HepG2 (cell line): ENCODE data around the gene IL6R. TPM values are rescaled to one million over a fixed set of nuclear protein-coding genes. Genes with fewer than 3 reads are reported as not detected.

Source experiments
- ATAC-seq: fragments of 200-7000 bp; cut with Tn5 transposase; 3 replicates; pipeline ENCODE4 v1.9.1; 2020; ENCODE audit warnings: mild to moderate bottlenecking, moderate library complexity
- BruUV-seq: library from RNA; stranded (reverse); fragments of 400-500 nt; replicated peaks from 2 replicates; lab custom pipeline; 2021; lab: Mats Ljungman, UMichigan
- CTCF ChIA-PET: fragments of 300-600 bp; formaldehyde crosslinking; extraction: SDS; loops from one replicate; lab custom pipeline; 2021; ENCODE audit warnings: low total read pairs, inconsistent platforms, low intra/inter-chr PET ratio; lab: Yijun Ruan, JAX
- POLR2A ChIA-PET: fragments of 350-600 bp; sonication (Branson Sonifier 250); formaldehyde crosslinking; loops from one replicate; lab custom pipeline; 2020; ENCODE audit warnings: antibody characterized with exemption, inconsistent platforms; lab: Yijun Ruan, JAX
- DNase-seq: peaks from one replicate; pipeline ENCODE4 v3.0.0-alpha.2; 2015; ENCODE audit warnings: low spot score
- FAIRE-seq: peaks from 3 replicates; lab custom pipeline; 2011; peaks lifted over from hg19 to GRCh38; lab: Jason Lieb, UNC
- H2AFZ ChIP-seq: one replicate; pipeline ENCODE4 v1.6.1; 2011; ENCODE audit warnings: low read length, inconsistent platforms
- H3K27ac ChIP-seq: fragments of 300-600 bp; 3 replicates; pipeline ENCODE4 v1.8.0; 2011; ENCODE audit warnings: mixed run types, mild to moderate bottlenecking, mixed read lengths, low read length, inconsistent platforms; ENCODE audit not compliant: insufficient read depth; ENCODE audit errors: extremely low read length
- H3K27me3 ChIP-seq, 2 experiments: fragments of 200-600 bp in 1 of 2; 2 replicates in 1 of 2; 3 replicates in 1 of 2; pipeline versions ENCODE4 v1.6.0 to v1.8.0; 2011; ENCODE audit warnings: low read length in 2 of 2, mild to moderate bottlenecking in 2 of 2, moderate library complexity in 2 of 2, inconsistent platforms in 1 of 2; ENCODE audit not compliant: insufficient read depth in 2 of 2, control insufficient read depth in 1 of 2
- H3K36me3 ChIP-seq, 2 experiments: fragments of 200-600 bp in 1 of 2; replicated peaks in 1 of 2; 2 replicates in 1 of 2; 3 replicates in 1 of 2; pipeline versions ENCODE4 v1.5.1 to v1.8.0; 2011; ENCODE audit warnings: low read length in 2 of 2, inconsistent platforms in 1 of 2; ENCODE audit not compliant: insufficient read depth in 2 of 2, control insufficient read depth in 1 of 2
- H3K4me1 ChIP-seq: 2 replicates; pipeline ENCODE4 v1.5.1; 2012; ENCODE audit warnings: low read length, inconsistent platforms; ENCODE audit not compliant: insufficient read depth
- H3K4me2 ChIP-seq: 2 replicates; pipeline ENCODE4 v1.6.0; 2011; ENCODE audit warnings: low read depth, low read length, inconsistent platforms
- H3K4me3 ChIP-seq, 3 experiments: fragments of 200-600 bp in 1 of 3; sonication (generic), shearing (Covaris generic) in 1 of 3; replicated peaks in 1 of 3; 2 replicates each; pipeline ENCODE4 v1.5.1; 2011 to 2016; ENCODE audit warnings: low read length in 3 of 3, inconsistent platforms in 2 of 3, low read depth in 2 of 3, mild to moderate bottlenecking in 2 of 3, control low read depth in 1 of 3, mixed read lengths in 1 of 3; ENCODE audit not compliant: insufficient read depth in 1 of 3
- H3K79me2 ChIP-seq: one replicate; pipeline ENCODE4 v1.6.1; 2011; ENCODE audit warnings: low read length, inconsistent platforms; ENCODE audit not compliant: insufficient read depth
- H3K9ac ChIP-seq: 2 replicates; pipeline ENCODE4 v1.6.0; 2011; ENCODE audit warnings: mild to moderate bottlenecking, low read depth, low read length, inconsistent platforms; ENCODE audit not compliant: insufficient read depth
- H3K9me3 ChIP-seq: 2 replicates; pipeline ENCODE4 v1.5.1; 2012; ENCODE audit warnings: mild to moderate bottlenecking, low read length
- H4K20me1 ChIP-seq: 2 replicates; pipeline ENCODE4 v1.6.0; 2011; ENCODE audit warnings: inconsistent platforms, mild to moderate bottlenecking, low read length, moderate library complexity; ENCODE audit not compliant: insufficient read depth
- CREB1 ChIP-seq, 2 experiments: fragments of 450-650 bp in 1 of 2; IDR thresholded peaks; 2 replicates each; pipeline ENCODE4 v1.6.1; 2016 to 2017; ENCODE audit warnings: control low read depth in 1 of 2, mild to moderate bottlenecking in 1 of 2, missing compliant biosample characterization in 1 of 2, missing genetic modification characterization in 1 of 2
- GATA4 ChIP-seq: sonication (generic); IDR thresholded peaks from 2 replicates; pipeline ENCODE4 v1.6.1; 2016; ENCODE audit warnings: antibody characterized with exemption, low read depth, borderline replicate concordance
- SSRP1 ChIP-seq: IDR thresholded peaks from 2 replicates; pipeline ENCODE4 v1.6.1; 2016; ENCODE audit warnings: control low read depth
- ZNF235 ChIP-seq: sonication (generic); formaldehyde crosslinking; IDR thresholded peaks from 2 replicates; pipeline ENCODE4 v1.8.1; 2023; ENCODE audit warnings: mild to moderate bottlenecking, missing genetic modification reagents, borderline replicate concordance
- ZSCAN31 ChIP-seq: sonication (generic); formaldehyde crosslinking; IDR thresholded peaks from 2 replicates; pipeline ENCODE4 v1.5.0; 2020; ENCODE audit warnings: low read depth, mild to moderate bottlenecking, missing genetic modification reagents
- WGBS: methylation state at CpG from one replicate; pipeline ENCODE4 v1.1.6; 2017; ENCODE audit warnings: low lambda C conversion rate; 5-methylcytosine and 5-hydroxymethylcytosine counted together
- in situ Hi-C: cut with HindIII; loops from 2 replicates; pipeline ENCODE4 v1.10.0; 2017; ENCODE audit warnings: low pct_unique_long_range_greater_than_20kb; ENCODE audit not compliant: extremely low pct_ligation_motif_present
- intact Hi-C: fragments of 100-400 bp; cut with micrococcal nuclease; formaldehyde crosslinking; loops from one replicate; pipeline ENCODE4 v1.10.0; 2022; ENCODE audit not compliant: unreplicated experiment
- polyA plus RNA-seq, 8 experiments: library from polyadenylated mRNA; depleted of rRNA in 3 of 8; stranded (reverse) in 7 of 8; unstranded in 1 of 8; fragments of >200 nt; fragmentation: Illumina TruSeq in 4 of 8; extraction: Trizol in 4 of 8; gene quantifications; 2 replicates each; pipeline versions ENCODE4 v1.2.1 to v1.2.3, GENCODE V29; 2011 to 2016; ENCODE audit warnings: low read depth in 4 of 8, missing spikeins in 1 of 8, mixed read lengths in 1 of 8; ENCODE audit not compliant: insufficient read depth in 1 of 8
- total RNA-seq, 5 experiments: library from RNA; depleted of rRNA; stranded (reverse); fragments of >200 nt; fragmentation: Illumina TruSeq; extraction: Trizol; gene quantifications; 2 replicates each; pipeline ENCODE4 v1.2.3, GENCODE V29; 2016; ENCODE audit warnings: low read depth in 1 of 5
- TF ChIP-seq, protein P1 (sequence below): sonication (generic); formaldehyde crosslinking; IDR thresholded peaks from 2 replicates; pipeline ENCODE4 v1.8.0; 2022; ENCODE audit warnings: mild to moderate bottlenecking, missing genetic modification reagents, moderate library complexity
- TF ChIP-seq, protein P2 (sequence below): IDR thresholded peaks from 2 replicates; pipeline ENCODE4 v1.4.0; 2020; ENCODE audit warnings: mild to moderate bottlenecking, missing genetic modification reagents
- TF ChIP-seq, protein P3 (sequence below): IDR thresholded peaks from 2 replicates; pipeline ENCODE4 v1.6.1; 2018; ENCODE audit warnings: missing genetic modification reagents
- TF ChIP-seq, protein P4 (sequence below): sonication (generic); formaldehyde crosslinking; IDR thresholded peaks from 2 replicates; pipeline ENCODE4 v1.4.0; 2020; ENCODE audit warnings: missing genetic modification reagents

Gene IL6R
- total and polyA plus RNA-seq, 2 of the 13 experiments (the other 11 are each of a cell fraction or from before 2014, with no cell fraction given) = 5.0 to 24.5 TPM

DNA sequence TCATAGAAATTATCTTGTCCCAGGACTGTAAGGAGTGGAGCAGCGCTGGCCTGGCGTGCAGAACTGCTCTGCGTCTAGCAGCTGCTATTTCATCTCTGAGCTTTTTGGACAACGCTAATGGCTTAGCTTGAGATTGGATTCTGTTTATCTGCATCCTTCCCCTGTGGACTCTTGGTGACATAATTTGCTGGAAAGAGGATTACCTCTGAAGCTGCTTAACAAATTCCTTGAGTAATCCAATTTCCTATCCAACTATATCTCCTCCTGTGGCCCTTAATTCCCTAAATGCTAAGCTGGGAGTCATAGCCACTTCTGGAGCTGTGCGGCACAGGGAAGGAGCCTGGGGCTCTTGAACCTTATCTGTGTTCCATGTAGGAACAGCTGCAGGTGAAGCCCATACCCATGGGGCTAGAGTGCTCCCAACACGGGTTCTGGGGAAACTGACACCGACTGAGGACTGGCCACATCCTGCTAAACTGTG lies 43.2 kb downstream of the IL6R start:
- FAIRE-seq (no peak), ATAC-seq (no peak), DNase-seq (no peak)
- Histone ChIP-seq H3K79me2 (no peaks in the 10 kb centered on the region), H3K4me2 (no peak overlapping the region), H3K9ac (no peak overlapping the region), H3K9me3 (no peaks in the 10 kb centered on the region), H2AFZ (no peak overlapping the region), H3K27me3 (no peaks in the 10 kb centered on the region), H3K36me3 (no peaks in the 10 kb centered on the region), H3K27ac (no peak overlapping the region), H3K4me1 (peaks cover 4% of the 10 kb centered on the region), H3K4me3 (no peak overlapping the region), H4K20me1 (no peaks in the 10 kb centered on the region)
- ChIA-PET CTCF (no interaction called here), POLR2A (no interaction called here)
- in situ Hi-C loops = no loop called here
- TF ChIP-seq ZNF235 (CRISPR knock-in tag) (no peak), GATA4 (no peak), ZSCAN31 (CRISPR knock-in tag) (no peak), CREB1 (IDR thresholded peaks at IDR 0.05) (no peak), CREB1 (CRISPR knock-in tag; IDR thresholded peaks at IDR 0.05) (no peak), SSRP1 (CRISPR knock-in tag) (no peak)
- TF ChIP-seq, protein P1, sequence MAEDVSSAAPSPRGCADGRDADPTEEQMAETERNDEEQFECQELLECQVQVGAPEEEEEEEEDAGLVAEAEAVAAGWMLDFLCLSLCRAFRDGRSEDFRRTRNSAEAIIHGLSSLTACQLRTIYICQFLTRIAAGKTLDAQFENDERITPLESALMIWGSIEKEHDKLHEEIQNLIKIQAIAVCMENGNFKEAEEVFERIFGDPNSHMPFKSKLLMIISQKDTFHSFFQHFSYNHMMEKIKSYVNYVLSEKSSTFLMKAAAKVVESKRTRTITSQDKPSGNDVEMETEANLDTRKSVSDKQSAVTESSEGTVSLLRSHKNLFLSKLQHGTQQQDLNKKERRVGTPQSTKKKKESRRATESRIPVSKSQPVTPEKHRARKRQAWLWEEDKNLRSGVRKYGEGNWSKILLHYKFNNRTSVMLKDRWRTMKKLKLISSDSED (CRISPR knock-in tag) = no peak
- TF ChIP-seq, protein P2, sequence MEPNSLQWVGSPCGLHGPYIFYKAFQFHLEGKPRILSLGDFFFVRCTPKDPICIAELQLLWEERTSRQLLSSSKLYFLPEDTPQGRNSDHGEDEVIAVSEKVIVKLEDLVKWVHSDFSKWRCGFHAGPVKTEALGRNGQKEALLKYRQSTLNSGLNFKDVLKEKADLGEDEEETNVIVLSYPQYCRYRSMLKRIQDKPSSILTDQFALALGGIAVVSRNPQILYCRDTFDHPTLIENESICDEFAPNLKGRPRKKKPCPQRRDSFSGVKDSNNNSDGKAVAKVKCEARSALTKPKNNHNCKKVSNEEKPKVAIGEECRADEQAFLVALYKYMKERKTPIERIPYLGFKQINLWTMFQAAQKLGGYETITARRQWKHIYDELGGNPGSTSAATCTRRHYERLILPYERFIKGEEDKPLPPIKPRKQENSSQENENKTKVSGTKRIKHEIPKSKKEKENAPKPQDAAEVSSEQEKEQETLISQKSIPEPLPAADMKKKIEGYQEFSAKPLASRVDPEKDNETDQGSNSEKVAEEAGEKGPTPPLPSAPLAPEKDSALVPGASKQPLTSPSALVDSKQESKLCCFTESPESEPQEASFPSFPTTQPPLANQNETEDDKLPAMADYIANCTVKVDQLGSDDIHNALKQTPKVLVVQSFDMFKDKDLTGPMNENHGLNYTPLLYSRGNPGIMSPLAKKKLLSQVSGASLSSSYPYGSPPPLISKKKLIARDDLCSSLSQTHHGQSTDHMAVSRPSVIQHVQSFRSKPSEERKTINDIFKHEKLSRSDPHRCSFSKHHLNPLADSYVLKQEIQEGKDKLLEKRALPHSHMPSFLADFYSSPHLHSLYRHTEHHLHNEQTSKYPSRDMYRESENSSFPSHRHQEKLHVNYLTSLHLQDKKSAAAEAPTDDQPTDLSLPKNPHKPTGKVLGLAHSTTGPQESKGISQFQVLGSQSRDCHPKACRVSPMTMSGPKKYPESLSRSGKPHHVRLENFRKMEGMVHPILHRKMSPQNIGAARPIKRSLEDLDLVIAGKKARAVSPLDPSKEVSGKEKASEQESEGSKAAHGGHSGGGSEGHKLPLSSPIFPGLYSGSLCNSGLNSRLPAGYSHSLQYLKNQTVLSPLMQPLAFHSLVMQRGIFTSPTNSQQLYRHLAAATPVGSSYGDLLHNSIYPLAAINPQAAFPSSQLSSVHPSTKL (CRISPR knock-in tag) = no peak
- TF ChIP-seq, protein P3, sequence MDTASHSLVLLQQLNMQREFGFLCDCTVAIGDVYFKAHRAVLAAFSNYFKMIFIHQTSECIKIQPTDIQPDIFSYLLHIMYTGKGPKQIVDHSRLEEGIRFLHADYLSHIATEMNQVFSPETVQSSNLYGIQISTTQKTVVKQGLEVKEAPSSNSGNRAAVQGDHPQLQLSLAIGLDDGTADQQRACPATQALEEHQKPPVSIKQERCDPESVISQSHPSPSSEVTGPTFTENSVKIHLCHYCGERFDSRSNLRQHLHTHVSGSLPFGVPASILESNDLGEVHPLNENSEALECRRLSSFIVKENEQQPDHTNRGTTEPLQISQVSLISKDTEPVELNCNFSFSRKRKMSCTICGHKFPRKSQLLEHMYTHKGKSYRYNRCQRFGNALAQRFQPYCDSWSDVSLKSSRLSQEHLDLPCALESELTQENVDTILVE = no peak
- TF ChIP-seq, protein P4, sequence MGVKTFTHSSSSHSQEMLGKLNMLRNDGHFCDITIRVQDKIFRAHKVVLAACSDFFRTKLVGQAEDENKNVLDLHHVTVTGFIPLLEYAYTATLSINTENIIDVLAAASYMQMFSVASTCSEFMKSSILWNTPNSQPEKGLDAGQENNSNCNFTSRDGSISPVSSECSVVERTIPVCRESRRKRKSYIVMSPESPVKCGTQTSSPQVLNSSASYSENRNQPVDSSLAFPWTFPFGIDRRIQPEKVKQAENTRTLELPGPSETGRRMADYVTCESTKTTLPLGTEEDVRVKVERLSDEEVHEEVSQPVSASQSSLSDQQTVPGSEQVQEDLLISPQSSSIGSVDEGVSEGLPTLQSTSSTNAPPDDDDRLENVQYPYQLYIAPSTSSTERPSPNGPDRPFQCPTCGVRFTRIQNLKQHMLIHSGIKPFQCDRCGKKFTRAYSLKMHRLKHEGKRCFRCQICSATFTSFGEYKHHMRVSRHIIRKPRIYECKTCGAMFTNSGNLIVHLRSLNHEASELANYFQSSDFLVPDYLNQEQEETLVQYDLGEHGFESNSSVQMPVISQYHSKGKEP (CRISPR knock-in tag) = no peak
- intact Hi-C loops = loop anchor here (10.0 kb wide), 1 partner anchor 94 kb away; no protein-coding TSS in a partner anchor
- no TSS peak for BruUV-seq
- WGBS = 98% methylated on average over 7 of the region's 7 CpGs
